OCI-LY1 (cell line): Measurements from ENCODE around the gene NRG2.

Experiments
- H2AFZ ChIP-seq: fragments of 200-600 bp; sonication (generic), shearing (Covaris generic); 2 replicates; pipeline ENCODE4 v1.6.0; 2014; ENCODE audit warnings: antibody characterized with exemption, mild to moderate bottlenecking, low read length
- H3F3A ChIP-seq: fragments of 200-600 bp; sonication (generic), shearing (Covaris generic); 2 replicates; pipeline ENCODE4 v1.6.0; 2014; ENCODE audit warnings: mild to moderate bottlenecking, antibody characterized with exemption, low read length, moderate library complexity; ENCODE audit not compliant: insufficient read depth
- H3K27ac ChIP-seq: fragments of 200-600 bp; sonication (generic); 2 replicates; pipeline ENCODE4 v1.5.1; 2014; ENCODE audit warnings: low read length, mixed run types, mild to moderate bottlenecking, low read depth; ENCODE audit not compliant: poor library complexity, severe bottlenecking
- H3K27me3 ChIP-seq: fragments of 200-600 bp; sonication (generic); 2 replicates; pipeline ENCODE4 v1.6.0; 2014; ENCODE audit warnings: antibody characterized with exemption, mild to moderate bottlenecking, low read length, moderate library complexity; ENCODE audit not compliant: insufficient read depth
- H3K36me3 ChIP-seq: fragments of 200-600 bp; sonication (generic); 2 replicates; pipeline ENCODE4 v1.6.1; 2014; ENCODE audit warnings: mild to moderate bottlenecking, antibody characterized with exemption, low read length, moderate library complexity, mixed read lengths; ENCODE audit not compliant: insufficient read depth
- H3K4me1 ChIP-seq: fragments of 200-600 bp; sonication (generic); 2 replicates; pipeline ENCODE4 v1.5.1; 2014; ENCODE audit warnings: mild to moderate bottlenecking, low read length, moderate library complexity; ENCODE audit not compliant: insufficient read depth, severe bottlenecking
- H3K4me2 ChIP-seq: fragments of 200-600 bp; sonication (generic), shearing (Covaris generic); 2 replicates; pipeline ENCODE4 v1.6.1; 2014; ENCODE audit warnings: low read length
- H3K4me3 ChIP-seq: fragments of 200-600 bp; sonication (generic); 2 replicates; pipeline ENCODE4 v1.5.1; 2014; ENCODE audit warnings: low read length, low read depth, mild to moderate bottlenecking, mixed read lengths; ENCODE audit not compliant: poor library complexity, severe bottlenecking
- H3K79me2 ChIP-seq: fragments of 200-600 bp; shearing (Covaris generic); 2 replicates; pipeline ENCODE4 v1.6.1; 2016; ENCODE audit warnings: mixed run types, low read length, mixed read lengths; ENCODE audit not compliant: insufficient read depth
- H3K9ac ChIP-seq: fragments of 200-600 bp; sonication (generic), shearing (Covaris generic); 2 replicates; pipeline ENCODE4 v1.6.1; 2014; ENCODE audit warnings: mild to moderate bottlenecking, low read length, mixed read lengths
- H3K9me2 ChIP-seq: fragments of 200-600 bp; sonication (generic), shearing (Covaris generic); 2 replicates; pipeline ENCODE4 v1.6.1; 2014; ENCODE audit warnings: low read depth, mild to moderate bottlenecking, low read length, mixed read lengths
- H3K9me3 ChIP-seq: fragments of 200-600 bp; shearing (Covaris generic); 2 replicates; pipeline ENCODE4 v1.6.1; 2014; ENCODE audit warnings: low read length, mixed read lengths
- H4K20me1 ChIP-seq: fragments of 200-600 bp; sonication (generic), shearing (Covaris generic); 2 replicates; pipeline ENCODE4 v1.6.0; 2016; ENCODE audit warnings: mild to moderate bottlenecking, low read length; ENCODE audit not compliant: insufficient read depth
- EZH2 ChIP-seq: fragments of 200-600 bp; sonication (generic), shearing (Covaris generic); IDR thresholded peaks from 2 replicates; pipeline ENCODE4 v1.8.0; 2017; ENCODE audit warnings: borderline replicate concordance, mixed run types, mild to moderate bottlenecking, antibody characterized with exemption, low read length, moderate library complexity, mixed read lengths
- TF ChIP-seq, protein P1 (sequence below): fragments of 200-600 bp; sonication (generic), shearing (Covaris generic); IDR thresholded peaks from 2 replicates; pipeline ENCODE4 v1.5.1; 2017; ENCODE audit warnings: mild to moderate bottlenecking, antibody characterized with exemption, low read length, moderate library complexity, mixed read lengths

NRG2 gene

DNA sequence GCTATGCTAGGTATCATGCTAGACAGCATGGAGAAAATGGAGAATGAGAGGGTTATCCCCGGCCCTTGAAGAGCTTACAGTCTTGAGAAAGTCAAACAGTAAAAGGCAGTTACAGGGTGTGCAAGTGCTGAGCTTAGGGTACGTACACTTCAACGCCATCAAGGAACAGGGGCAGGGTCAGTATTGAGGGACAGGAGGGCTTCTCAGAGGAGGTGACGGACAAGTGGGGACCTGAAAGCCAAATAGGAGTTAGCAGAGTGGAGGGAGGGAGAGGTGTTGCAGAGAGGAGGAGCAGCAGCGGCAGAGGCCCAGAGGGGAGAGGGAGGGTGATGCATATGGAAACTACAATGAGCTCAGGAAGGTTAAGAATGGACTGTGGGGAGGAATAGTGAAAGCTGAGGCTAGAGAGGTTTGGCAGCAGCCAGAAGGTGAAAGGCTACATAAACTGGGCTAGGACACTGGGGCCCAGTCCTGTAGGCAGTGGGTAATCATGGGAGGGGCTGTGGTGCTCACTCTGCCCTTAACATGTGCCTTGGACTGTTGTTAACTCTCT lies 88.0 kb downstream of the NRG2 start:
- no peaks in the 10 kb centered on the region for H3F3A ChIP-seq
- no peak overlapping the region for H3K4me2 ChIP-seq
- H2AFZ ChIP-seq = no peak overlapping the region
- H4K20me1 ChIP-seq = no peaks in the 10 kb centered on the region
- no peaks in the 10 kb centered on the region for H3K27me3 ChIP-seq
- no peaks in the 10 kb centered on the region for H3K79me2 ChIP-seq
- TF ChIP-seq, protein P1, sequence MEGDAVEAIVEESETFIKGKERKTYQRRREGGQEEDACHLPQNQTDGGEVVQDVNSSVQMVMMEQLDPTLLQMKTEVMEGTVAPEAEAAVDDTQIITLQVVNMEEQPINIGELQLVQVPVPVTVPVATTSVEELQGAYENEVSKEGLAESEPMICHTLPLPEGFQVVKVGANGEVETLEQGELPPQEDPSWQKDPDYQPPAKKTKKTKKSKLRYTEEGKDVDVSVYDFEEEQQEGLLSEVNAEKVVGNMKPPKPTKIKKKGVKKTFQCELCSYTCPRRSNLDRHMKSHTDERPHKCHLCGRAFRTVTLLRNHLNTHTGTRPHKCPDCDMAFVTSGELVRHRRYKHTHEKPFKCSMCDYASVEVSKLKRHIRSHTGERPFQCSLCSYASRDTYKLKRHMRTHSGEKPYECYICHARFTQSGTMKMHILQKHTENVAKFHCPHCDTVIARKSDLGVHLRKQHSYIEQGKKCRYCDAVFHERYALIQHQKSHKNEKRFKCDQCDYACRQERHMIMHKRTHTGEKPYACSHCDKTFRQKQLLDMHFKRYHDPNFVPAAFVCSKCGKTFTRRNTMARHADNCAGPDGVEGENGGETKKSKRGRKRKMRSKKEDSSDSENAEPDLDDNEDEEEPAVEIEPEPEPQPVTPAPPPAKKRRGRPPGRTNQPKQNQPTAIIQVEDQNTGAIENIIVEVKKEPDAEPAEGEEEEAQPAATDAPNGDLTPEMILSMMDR = no peak
- TF ChIP-seq EZH2 = no peak
- H3K9me2 ChIP-seq = no peaks in the 10 kb centered on the region
- H3K27ac ChIP-seq = no peak overlapping the region
- H3K36me3 ChIP-seq = no peaks in the 10 kb centered on the region
- no peak overlapping the region for H3K4me3 ChIP-seq
- H3K9me3 ChIP-seq = no peaks in the 10 kb centered on the region
- H3K4me1 ChIP-seq = no peaks in the 10 kb centered on the region
- no peak overlapping the region for H3K9ac ChIP-seq

DNA sequence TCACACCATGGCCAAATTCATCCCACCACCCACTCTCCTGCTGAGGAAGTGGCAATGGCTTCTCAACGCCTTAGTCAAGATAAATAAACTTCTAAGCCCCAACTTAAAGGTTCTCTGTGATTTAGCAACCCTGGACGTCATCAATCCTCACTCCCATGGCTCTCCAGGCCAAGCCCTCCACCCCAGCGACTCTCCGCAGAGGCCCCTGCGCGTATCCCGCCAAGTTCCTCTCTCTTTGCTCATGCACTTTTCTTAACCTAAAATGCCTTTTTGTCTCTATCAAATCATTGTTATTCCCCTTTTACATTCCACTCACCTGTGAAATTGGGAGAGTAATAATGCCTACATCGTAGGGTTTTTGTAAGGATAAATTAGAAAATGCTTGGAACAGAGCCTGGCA lies 88.6 kb downstream of the NRG2 start:
- no peak for TF ChIP-seq EZH2
- TF ChIP-seq, protein P1 = no peak
- Histone ChIP-seq H4K20me1 (no peaks in the 10 kb centered on the region), H3K9ac (no peak overlapping the region), H3K9me2 (no peaks in the 10 kb centered on the region), H3K27me3 (no peaks in the 10 kb centered on the region), H3K79me2 (no peaks in the 10 kb centered on the region), H3K9me3 (no peaks in the 10 kb centered on the region), H2AFZ (no peak overlapping the region), H3K4me2 (no peak overlapping the region), H3F3A (no peaks in the 10 kb centered on the region), H3K36me3 (no peaks in the 10 kb centered on the region), H3K27ac (no peak overlapping the region), H3K4me3 (no peak overlapping the region), H3K4me1 (no peaks in the 10 kb centered on the region)

- no peaks in the 10 kb centered on the region for H3K9me2 ChIP-seq
- no peak overlapping the region for H3K4me3 ChIP-seq
- no peak overlapping the region for H3K4me2 ChIP-seq
- TF ChIP-seq, protein P1 = no peak
- no peak for TF ChIP-seq EZH2
- H2AFZ ChIP-seq = no peak overlapping the region
- H3F3A ChIP-seq = no peaks in the 10 kb centered on the region
- H3K9ac ChIP-seq = no peak overlapping the region
- no peak overlapping the region for H3K27ac ChIP-seq
- no peaks in the 10 kb centered on the region for H3K4me1 ChIP-seq
- no peaks in the 10 kb centered on the region for H3K79me2 ChIP-seq
- no peaks in the 10 kb centered on the region for H4K20me1 ChIP-seq
- no peaks in the 10 kb centered on the region for H3K36me3 ChIP-seq
- no peaks in the 10 kb centered on the region for H3K27me3 ChIP-seq
- no peaks in the 10 kb centered on the region for H3K9me3 ChIP-seq
These were observed 89.1 kb downstream of the NRG2 start for GRCh38 chr5:139954022-139954421.
